Neural crest cell (in vitro differentiated cells): ENCODE data around the gene KCNE4. TPM values are rescaled to one million over a fixed set of nuclear protein-coding genes. Genes with fewer than 3 reads are reported as not detected.

Experiments used
- DNase-seq: peaks from one replicate; pipeline ENCODE4 v3.0.0; 2021; ENCODE audit warnings: low read depth, mixed read lengths, low spot score
- H3K27ac Mint-ChIP-seq: one replicate; pipeline ENCODE4 v1.8.0; 2021; ENCODE audit warnings: mild to moderate bottlenecking, mixed read lengths; ENCODE audit not compliant: unreplicated experiment
- H3K27me3 Mint-ChIP-seq: 2 replicates; pipeline ENCODE4 v1.8.0; 2021; ENCODE audit warnings: low read depth, mild to moderate bottlenecking, mixed read lengths
- H3K36me3 Mint-ChIP-seq: 2 replicates; pipeline ENCODE4 v1.8.0; 2021; ENCODE audit warnings: low read depth, mild to moderate bottlenecking, mixed read lengths
- H3K4me1 Mint-ChIP-seq: 2 replicates; pipeline ENCODE4 v1.8.0; 2021; ENCODE audit warnings: mixed read lengths
- H3K4me3 Mint-ChIP-seq: one replicate; pipeline ENCODE4 v1.8.0; 2021; ENCODE audit warnings: mild to moderate bottlenecking, mixed read lengths
- H3K9me3 Mint-ChIP-seq: 2 replicates; pipeline ENCODE4 v1.8.0; 2021; ENCODE audit warnings: mixed read lengths
- CTCF ChIP-seq: fragments of 200-600 bp; sonication (generic); conservative IDR thresholded peaks from 2 replicates; pipeline ENCODE4 v1.5.0; 2021; ENCODE audit warnings: antibody characterized with exemption, mild to moderate bottlenecking
- total RNA-seq: library from RNA; stranded (reverse); gene quantifications from 2 replicates; pipeline ENCODE4 v1.2.1, GENCODE V29; 2021

The KCNE4 gene
- total RNA-seq, 1 donor from 2014 or later = 0.09 TPM

DNA sequence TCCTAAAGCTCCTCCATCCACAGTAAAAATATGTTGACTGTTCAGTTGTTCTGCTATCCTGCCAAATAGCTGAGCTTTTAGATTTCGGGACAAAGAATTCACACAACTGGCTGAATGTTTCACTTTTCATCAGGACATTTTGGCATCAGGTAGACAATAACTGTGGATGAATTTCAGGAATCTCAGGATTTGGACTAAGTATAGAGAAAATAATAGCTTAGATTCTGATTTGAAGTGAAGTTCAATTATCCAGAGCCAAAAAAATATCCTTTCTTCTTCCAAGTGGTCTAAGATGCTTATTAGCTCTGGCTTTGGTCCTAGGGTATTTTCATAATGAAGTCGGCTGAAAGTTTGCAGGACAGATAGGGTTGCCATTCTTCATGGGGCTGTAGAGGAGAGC is 16.1 kb downstream of the KCNE4 start:
- DNase-seq = no peak
- Mint-ChIP-seq H3K4me3 (no peak overlapping the region), H3K27me3 (no peaks in the 10 kb centered on the region), H3K4me1 (no peaks in the 10 kb centered on the region), H3K9me3 (no peaks in the 10 kb centered on the region), H3K36me3 (no peaks in the 10 kb centered on the region), H3K27ac (no peak overlapping the region)
- no peak for TF ChIP-seq CTCF

- H3K27ac Mint-ChIP-seq = no peak overlapping the region
- H3K27me3 Mint-ChIP-seq = no peaks in the 10 kb centered on the region
- H3K9me3 Mint-ChIP-seq = no peaks in the 10 kb centered on the region
- H3K4me1 Mint-ChIP-seq = no peaks in the 10 kb centered on the region
- no peak for DNase-seq
- no peak overlapping the region for H3K4me3 Mint-ChIP-seq
- no peaks in the 10 kb centered on the region for H3K36me3 Mint-ChIP-seq
- TF ChIP-seq CTCF = no peak
Observed at GRCh38 chr2:223069465-223069864, 17.5 kb downstream of the KCNE4 start.

- no peaks in the 10 kb centered on the region for H3K36me3 Mint-ChIP-seq
- no peaks in the 10 kb centered on the region for H3K9me3 Mint-ChIP-seq
- no peak for TF ChIP-seq CTCF
- H3K27me3 Mint-ChIP-seq = no peaks in the 10 kb centered on the region
- DNase-seq = no peak
- H3K27ac Mint-ChIP-seq = no peak overlapping the region
- H3K4me1 Mint-ChIP-seq = no peaks in the 10 kb centered on the region
- no peak overlapping the region for H3K4me3 Mint-ChIP-seq
Observed at GRCh38 chr2:223069988-223070387, 18.0 kb downstream of the KCNE4 start.

- H3K4me3 Mint-ChIP-seq = no peak overlapping the region
- no peaks in the 10 kb centered on the region for H3K27me3 Mint-ChIP-seq
- no peak for TF ChIP-seq CTCF
- DNase-seq = no peak
- peaks cover 6% of the 10 kb centered on the region for H3K9me3 Mint-ChIP-seq
- no peak overlapping the region for H3K27ac Mint-ChIP-seq
- H3K4me1 Mint-ChIP-seq = no peaks in the 10 kb centered on the region
- no peaks in the 10 kb centered on the region for H3K36me3 Mint-ChIP-seq
Observed at GRCh38 chr2:223071139-223071538, 19.1 kb downstream of the KCNE4 start.

- no peak for DNase-seq
- Mint-ChIP-seq H3K4me3 (no peak overlapping the region), H3K27me3 (no peaks in the 10 kb centered on the region), H3K36me3 (no peaks in the 10 kb centered on the region), H3K4me1 (no peaks in the 10 kb centered on the region), H3K9me3 (peaks cover 6% of the 10 kb centered on the region), H3K27ac (no peak overlapping the region)
- TF ChIP-seq CTCF = no peak
Observed at GRCh38 chr2:223072826-223073225, 20.8 kb downstream of the KCNE4 start.
